Keratinocyte (primary cell): Measurements from ENCODE around the gene FRAS1. TPM values are rescaled to one million over a fixed set of nuclear protein-coding genes. Genes with fewer than 3 reads are reported as not detected.

ENCODE experiments used
- DNase-seq: peaks from one replicate; pipeline ENCODE4 v3.0.0-alpha.2; 2011; ENCODE audit warnings: low read depth, missing footprints, low spot score
- FAIRE-seq: peaks from 2 replicates; lab custom pipeline; 2011; peaks lifted over from hg19 to GRCh38; lab: Jason Lieb, UNC
- H2AFZ ChIP-seq: 2 replicates; pipeline ENCODE4 v1.6.0; 2012; ENCODE audit warnings: low read length, control low read depth, inconsistent platforms; ENCODE audit not compliant: control insufficient read depth
- H3K27ac ChIP-seq: 2 replicates; pipeline ENCODE4 v1.5.1; 2011; ENCODE audit warnings: low read length; ENCODE audit not compliant: control insufficient read depth, insufficient read depth
- H3K27me3 ChIP-seq: 3 replicates; pipeline ENCODE4 v1.6.0; 2011; ENCODE audit warnings: low read length; ENCODE audit not compliant: control insufficient read depth, insufficient read depth; ENCODE audit errors: extremely low read depth
- H3K36me3 ChIP-seq, 2 experiments: 2 replicates in 1 of 2; 3 replicates in 1 of 2; pipeline ENCODE4 v1.5.1; 2011; ENCODE audit warnings: low read length in 2 of 2, mild to moderate bottlenecking in 1 of 2; ENCODE audit not compliant: control insufficient read depth in 2 of 2, insufficient read depth in 2 of 2; ENCODE audit errors: extremely low read depth in 1 of 2
- H3K4me1 ChIP-seq: 3 replicates; pipeline ENCODE4 v1.5.1; 2011; ENCODE audit warnings: low read length; ENCODE audit not compliant: control insufficient read depth, insufficient read depth; ENCODE audit errors: extremely low read depth
- H3K4me2 ChIP-seq: 3 replicates; pipeline ENCODE4 v1.6.0; 2011; ENCODE audit warnings: low read depth, low read length; ENCODE audit not compliant: control insufficient read depth, insufficient read depth; ENCODE audit errors: extremely low read depth
- H3K4me3 ChIP-seq, 3 experiments: fragments of 200-600 bp in 1 of 3; sonication (generic) in 1 of 3; 2 replicates in 2 of 3; 3 replicates in 1 of 3; pipeline ENCODE4 v1.5.1; 2011 to 2016; ENCODE audit warnings: low read length in 3 of 3, mild to moderate bottlenecking in 3 of 3, control low read depth in 2 of 3, inconsistent platforms in 1 of 3, low read depth in 1 of 3, mixed read lengths in 1 of 3, mixed run types in 1 of 3, moderate library complexity in 1 of 3; ENCODE audit not compliant: control insufficient read depth in 2 of 3, insufficient read depth in 2 of 3; ENCODE audit errors: extremely low read depth in 1 of 3
- H3K79me2 ChIP-seq: 2 replicates; pipeline ENCODE4 v1.6.0; 2012; ENCODE audit warnings: low read length; ENCODE audit not compliant: control insufficient read depth, insufficient read depth
- H3K9ac ChIP-seq: 3 replicates; pipeline ENCODE4 v1.6.0; 2011; ENCODE audit warnings: low read length; ENCODE audit not compliant: control insufficient read depth, insufficient read depth; ENCODE audit errors: extremely low read depth
- H3K9me1 ChIP-seq: 3 replicates; pipeline ENCODE4 v1.6.0; 2011; ENCODE audit warnings: low read length; ENCODE audit not compliant: control insufficient read depth, insufficient read depth; ENCODE audit errors: extremely low read depth
- H3K9me3 ChIP-seq: 2 replicates; pipeline ENCODE4 v1.5.1; 2012; ENCODE audit warnings: low read depth, low read length; ENCODE audit not compliant: control insufficient read depth
- H4K20me1 ChIP-seq: 3 replicates; pipeline ENCODE4 v1.6.0; 2011; ENCODE audit warnings: low read length; ENCODE audit not compliant: control insufficient read depth, insufficient read depth; ENCODE audit errors: extremely low read depth
- CTCF ChIP-seq, 3 experiments: IDR thresholded peaks in 1 of 3; conservative IDR thresholded peaks in 1 of 3; optimal IDR thresholded peaks in 1 of 3; 2 replicates in 2 of 3; 3 replicates in 1 of 3; pipeline versions ENCODE3 to v1.5.1; 2011; ENCODE audit warnings: low read length in 3 of 3, mild to moderate bottlenecking in 3 of 3, moderate library complexity in 2 of 3, control low read depth in 1 of 3, inconsistent platforms in 1 of 3; ENCODE audit not compliant: insufficient read depth in 2 of 3; ENCODE audit errors: extremely low read depth in 1 of 3
- EZH2 ChIP-seq: IDR thresholded peaks from one replicate; pipeline ENCODE4 v1.6.1; 2012; ENCODE audit warnings: inconsistent platforms, mild to moderate bottlenecking, low read length, moderate library complexity
- dilution Hi-C: fragments of 300-500 bp; cut with MboI; formaldehyde crosslinking; loops from one replicate; pipeline ENCODE4 v1.7.0; 2020; ENCODE audit warnings: low sequenced_read_pairs; ENCODE audit not compliant: extremely low pct_ligation_motif_present
- polyA plus RNA-seq, 5 experiments: library from polyadenylated mRNA; depleted of rRNA in 3 of 5; stranded (reverse) in 3 of 5; stranded (forward) in 1 of 5; unstranded in 1 of 5; fragments of >200 nt; gene quantifications; 1 replicate in 1 of 5; 2 replicates in 3 of 5; 3 replicates in 1 of 5; pipeline versions ENCODE4 v1.2.1 to v1.2.3, GENCODE V29; 2011 to 2012; ENCODE audit warnings: missing spikeins in 2 of 5, low read depth in 1 of 5, low replicate concordance in 1 of 5

The FRAS1 gene
- polyA plus RNA-seq, 1 donor (not counting 4 experiments of a cell fraction or from before 2014, with no cell fraction given): 3.5 TPM

GRCh38 chr4:78318126-78318525 is 261.0 kb downstream of the FRAS1 start:
- H3K27me3 ChIP-seq: no peaks in the 10 kb centered on the region
- H3K4me1 ChIP-seq: no peaks in the 10 kb centered on the region
- FAIRE-seq: peak; percentile 5
- no peaks in the 10 kb centered on the region for H3K9me3 ChIP-seq
- no peak for DNase-seq
- no peak overlapping the region for H3K27ac ChIP-seq
- no peak overlapping the region for H2AFZ ChIP-seq
- dilution Hi-C loops: no loop called here
- H4K20me1 ChIP-seq: no peaks in the 10 kb centered on the region
- no peak overlapping the region for H3K4me2 ChIP-seq
- no peaks in the 10 kb centered on the region for H3K36me3 ChIP-seq
- no peak overlapping the region for H3K4me3 ChIP-seq
- H3K79me2 ChIP-seq: no peaks in the 10 kb centered on the region
- TF ChIP-seq EZH2: no peak
- TF ChIP-seq CTCF (optimal IDR thresholded peaks at IDR 0.05 in 1 of 3, IDR thresholded peaks at IDR 0.05 in 1 of 3, conservative IDR thresholded peaks at IDR 0.05 in 1 of 3; ENCODE audit: extremely low read depth in 1 of 3, insufficient read depth in 2 of 3, low read length in 3 of 3): no peak
- no peak overlapping the region for H3K9ac ChIP-seq
- no peaks in the 10 kb centered on the region for H3K9me1 ChIP-seq

GRCh38 chr4:78320349-78320935 is 263.3 kb downstream of the FRAS1 start:
- Histone ChIP-seq H2AFZ (no peak overlapping the region), H3K27ac (no peak overlapping the region), H3K9me3 (no peaks in the 10 kb centered on the region), H3K36me3 (no peaks in the 10 kb centered on the region), H3K27me3 (no peaks in the 10 kb centered on the region), H3K4me1 (no peaks in the 10 kb centered on the region), H3K4me3 (no peak overlapping the region), H3K4me2 (no peak overlapping the region), H3K79me2 (no peaks in the 10 kb centered on the region), H3K9me1 (no peaks in the 10 kb centered on the region), H4K20me1 (no peaks in the 10 kb centered on the region), H3K9ac (no peak overlapping the region)
- DNase-seq (no peak), FAIRE-seq (no peak)
- dilution Hi-C loops: no loop called here
- TF ChIP-seq CTCF (optimal IDR thresholded peaks at IDR 0.05 in 1 of 3, IDR thresholded peaks at IDR 0.05 in 1 of 3, conservative IDR thresholded peaks at IDR 0.05 in 1 of 3; ENCODE audit: extremely low read depth in 1 of 3, insufficient read depth in 2 of 3, low read length in 3 of 3) (no peak), EZH2 (no peak)
